Sigmoid colon (tissue), 4 donors: ENCODE data around the gene PACS2.

ENCODE experiments used
- CTCF ChIP-seq, 4 experiments: fragments of 450-650 bp in 3 of 4; fragments of 200-600 bp in 1 of 4; IDR thresholded peaks; one replicate each; pipeline ENCODE4 v1.5.1; 2016 to 2019; ENCODE audit warnings: antibody characterized with exemption in 4 of 4, mild to moderate bottlenecking in 3 of 4, moderate library complexity in 2 of 4
- EP300 ChIP-seq, 4 donors: sonication (generic); formaldehyde crosslinking; IDR thresholded peaks; one replicate each; pipeline ENCODE4 v1.6.1; 2017; ENCODE audit warnings: antibody characterized with exemption in 4 of 4

GRCh38 chr14:105439710-105440553, 125.4 kb downstream of the PACS2 start:
- no peak for TF ChIP-seq EP300 (IDR thresholded peaks at IDR 0.05)
- no peak for TF ChIP-seq CTCF (IDR thresholded peaks at IDR 0.05)
